Peyer's patch (tissue), 4 donors: ENCODE measurements around the gene NELL1.

ENCODE experiments used
- POLR2A ChIP-seq, 2 donors: fragments of 450-650 bp; IDR thresholded peaks; one replicate each; pipeline ENCODE4 v1.5.1; 2017; ENCODE audit warnings: antibody characterized with exemption in 2 of 2, mild to moderate bottlenecking in 2 of 2, moderate library complexity in 2 of 2
- TF ChIP-seq, protein P1 (sequence below), 6 experiments: fragments of 450-650 bp in 4 of 6; fragments of 200-600 bp in 2 of 6; sonication (generic) in 1 of 6; IDR thresholded peaks; one replicate each; pipeline ENCODE4 v1.5.1; 2017 to 2019; ENCODE audit warnings: antibody characterized with exemption in 6 of 6, mild to moderate bottlenecking in 3 of 6, moderate library complexity in 1 of 6

DNA sequence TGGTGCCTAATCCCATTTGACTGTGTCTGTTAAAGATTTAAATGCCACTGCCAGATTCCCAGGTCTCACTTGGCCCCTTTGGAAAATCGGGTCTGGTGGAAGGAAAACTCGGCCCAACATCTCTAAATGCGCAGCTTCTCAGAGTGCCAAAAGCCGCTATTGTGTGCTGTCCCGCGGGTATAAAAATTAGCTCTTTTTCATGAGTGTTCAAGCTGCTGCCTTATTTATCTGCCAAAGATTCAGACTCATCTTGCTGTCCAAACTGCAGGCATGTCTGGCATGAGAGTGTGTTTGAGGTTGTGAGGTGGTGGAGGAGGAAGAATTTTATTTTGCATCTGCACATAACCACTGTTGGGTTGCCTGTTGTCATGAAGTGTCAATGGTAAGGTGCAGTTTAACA is 91.4 kb downstream of the NELL1 start:
- TF ChIP-seq, protein P1, sequence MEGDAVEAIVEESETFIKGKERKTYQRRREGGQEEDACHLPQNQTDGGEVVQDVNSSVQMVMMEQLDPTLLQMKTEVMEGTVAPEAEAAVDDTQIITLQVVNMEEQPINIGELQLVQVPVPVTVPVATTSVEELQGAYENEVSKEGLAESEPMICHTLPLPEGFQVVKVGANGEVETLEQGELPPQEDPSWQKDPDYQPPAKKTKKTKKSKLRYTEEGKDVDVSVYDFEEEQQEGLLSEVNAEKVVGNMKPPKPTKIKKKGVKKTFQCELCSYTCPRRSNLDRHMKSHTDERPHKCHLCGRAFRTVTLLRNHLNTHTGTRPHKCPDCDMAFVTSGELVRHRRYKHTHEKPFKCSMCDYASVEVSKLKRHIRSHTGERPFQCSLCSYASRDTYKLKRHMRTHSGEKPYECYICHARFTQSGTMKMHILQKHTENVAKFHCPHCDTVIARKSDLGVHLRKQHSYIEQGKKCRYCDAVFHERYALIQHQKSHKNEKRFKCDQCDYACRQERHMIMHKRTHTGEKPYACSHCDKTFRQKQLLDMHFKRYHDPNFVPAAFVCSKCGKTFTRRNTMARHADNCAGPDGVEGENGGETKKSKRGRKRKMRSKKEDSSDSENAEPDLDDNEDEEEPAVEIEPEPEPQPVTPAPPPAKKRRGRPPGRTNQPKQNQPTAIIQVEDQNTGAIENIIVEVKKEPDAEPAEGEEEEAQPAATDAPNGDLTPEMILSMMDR (IDR thresholded peaks at IDR 0.05), result no peak
- no peak for TF ChIP-seq POLR2A (IDR thresholded peaks at IDR 0.05)
